H1 (cell line): ENCODE data around the gene GRIK4. TPM values are rescaled to one million over a fixed set of nuclear protein-coding genes. Genes with fewer than 3 reads are reported as not detected.

Source experiments
- CTCF ChIA-PET: fragments of 300-600 bp; sonication (Branson Sonifier 250); formaldehyde crosslinking; loops from one replicate; lab custom pipeline; 2021; ENCODE audit not compliant: partially characterized antibody; lab: Charles Lee
- POLR2A ChIA-PET: fragments of 300-600 bp; sonication (Branson Sonifier 250); formaldehyde crosslinking; loops from one replicate; lab custom pipeline; 2021; ENCODE audit warnings: inconsistent platforms; ENCODE audit not compliant: partially characterized antibody; lab: Charles Lee
- DNase-seq, 2 experiments: peaks; one replicate each; pipeline versions ENCODE4 v3.0.0 to v3.0.0-alpha.2; 2010 to 2022; ENCODE audit warnings: low spot score in 2 of 2, low read depth in 1 of 2, mixed read lengths in 1 of 2
- FAIRE-seq: peaks from 2 replicates; lab custom pipeline; 2011; peaks lifted over from hg19 to GRCh38; lab: Jason Lieb, UNC
- H2AFZ ChIP-seq: 2 replicates; pipeline ENCODE4 v1.8.1; 2012; ENCODE audit warnings: low read length, inconsistent platforms
- H2AK5ac ChIP-seq: 2 replicates; pipeline ENCODE4 v1.6.1; 2013; ENCODE audit warnings: low read depth, low read length
- H2BK120ac ChIP-seq: replicated peaks from 2 replicates; pipeline ENCODE3; 2013; ENCODE audit warnings: low read depth, low read length, inconsistent platforms
- H2BK12ac ChIP-seq: 2 replicates; pipeline ENCODE4 v1.6.1; 2013; ENCODE audit warnings: low read depth, low read length
- H2BK15ac ChIP-seq: 2 replicates; pipeline ENCODE4 v1.6.1; 2013; ENCODE audit warnings: low read length
- H2BK20ac ChIP-seq: 2 replicates; pipeline ENCODE4 v1.6.1; 2013; ENCODE audit warnings: low read length
- H2BK5ac ChIP-seq: 2 replicates; pipeline ENCODE4 v1.6.1; 2013; ENCODE audit warnings: low read depth, low read length
- H3K14ac ChIP-seq: 2 replicates; pipeline ENCODE4 v1.6.1; 2013; ENCODE audit warnings: inconsistent platforms; ENCODE audit not compliant: insufficient read length
- H3K18ac ChIP-seq: 2 replicates; pipeline ENCODE4 v1.6.1; 2013; ENCODE audit warnings: low read length; ENCODE audit errors: extremely low read depth
- H3K23ac ChIP-seq: 2 replicates; pipeline ENCODE4 v1.6.1; 2013; ENCODE audit warnings: inconsistent platforms; ENCODE audit not compliant: insufficient read length
- H3K23me2 ChIP-seq: 2 replicates; pipeline ENCODE4 v1.6.1; 2013; ENCODE audit warnings: low read depth, low read length
- H3K27ac ChIP-seq: 2 replicates; pipeline ENCODE4 v1.6.1; 2011; ENCODE audit warnings: low read depth, low read length, inconsistent platforms
- H3K27me3 ChIP-seq, 4 experiments: replicated peaks in 1 of 4; 1 replicate in 1 of 4; 2 replicates in 3 of 4; pipeline versions ENCODE4 v1.6.1 to v1.8.1; 2011 to 2013; ENCODE audit warnings: low read length in 3 of 4, mild to moderate bottlenecking in 3 of 4, inconsistent platforms in 2 of 4, mixed read lengths in 2 of 4, moderate library complexity in 1 of 4; ENCODE audit not compliant: control insufficient read depth in 3 of 4, insufficient read depth in 3 of 4; ENCODE audit errors: extremely low read depth in 1 of 4
- H3K36me3 ChIP-seq, 4 experiments: 2 replicates each; pipeline versions ENCODE4 v1.6.1 to v1.8.1; 2011 to 2013; ENCODE audit warnings: mild to moderate bottlenecking in 4 of 4, low read length in 3 of 4, moderate library complexity in 2 of 4, control low read depth in 1 of 4, inconsistent platforms in 1 of 4; ENCODE audit not compliant: insufficient read depth in 4 of 4, control insufficient read depth in 2 of 4
- H3K4ac ChIP-seq: replicated peaks from 2 replicates; pipeline ENCODE3; 2013; ENCODE audit warnings: low read length, low read depth, mixed read lengths, inconsistent platforms; ENCODE audit not compliant: insufficient read length
- H3K4me1 ChIP-seq, 4 experiments: replicated peaks in 1 of 4; 1 replicate in 1 of 4; 2 replicates in 3 of 4; pipeline versions ENCODE4 v1.6.1 to v1.8.1; 2011 to 2013; ENCODE audit warnings: low read length in 3 of 4, inconsistent platforms in 2 of 4, mixed read lengths in 1 of 4; ENCODE audit not compliant: insufficient read depth in 4 of 4, control insufficient read depth in 3 of 4
- H3K4me2 ChIP-seq, 2 experiments: 2 replicates each; pipeline versions ENCODE4 v1.6.1 to v1.8.1; 2011 to 2013; ENCODE audit warnings: low read depth in 2 of 2, low read length in 2 of 2, control low read depth in 1 of 2, inconsistent platforms in 1 of 2, mild to moderate bottlenecking in 1 of 2; ENCODE audit not compliant: insufficient read depth in 1 of 2
- H3K4me3 ChIP-seq, 4 experiments: fragments of 200-600, 300-600 bp in 1 of 4; sonication (generic), shearing (Covaris generic), sonication (Bioruptor Twin) in 1 of 4; 2 replicates each; pipeline versions ENCODE4 v1.5.1 to v1.8.1; 2011 to 2016; ENCODE audit warnings: low read length in 4 of 4, low read depth in 3 of 4, control low read depth in 2 of 4, inconsistent platforms in 2 of 4, mild to moderate bottlenecking in 2 of 4, mixed read lengths in 1 of 4, moderate library complexity in 1 of 4; ENCODE audit not compliant: insufficient read depth in 2 of 4; ENCODE audit errors: extremely low read depth in 1 of 4
- H3K56ac ChIP-seq: replicated peaks from 2 replicates; pipeline ENCODE3; 2013; ENCODE audit warnings: low read depth, mild to moderate bottlenecking, mixed read lengths, low read length, inconsistent platforms; ENCODE audit not compliant: insufficient read length
- H3K79me1 ChIP-seq: 2 replicates; pipeline ENCODE4 v1.6.1; 2013; ENCODE audit warnings: low read depth, low read length, control low read depth
- H3K79me2 ChIP-seq, 2 experiments: 2 replicates each; pipeline versions ENCODE4 v1.6.1 to v1.8.1; 2012 to 2013; ENCODE audit warnings: low read length in 2 of 2, mild to moderate bottlenecking in 2 of 2, inconsistent platforms in 1 of 2; ENCODE audit not compliant: insufficient read depth in 2 of 2, control insufficient read depth in 1 of 2
- H3K9ac ChIP-seq, 4 experiments: replicated peaks in 1 of 4; 1 replicate in 1 of 4; 2 replicates in 3 of 4; pipeline versions ENCODE4 v1.6.1 to v1.8.1; 2011 to 2013; ENCODE audit warnings: low read depth in 3 of 4, low read length in 3 of 4, control low read depth in 2 of 4, mild to moderate bottlenecking in 2 of 4, moderate library complexity in 2 of 4, inconsistent platforms in 1 of 4; ENCODE audit errors: extremely low read depth in 1 of 4
- H3K9me3 ChIP-seq, 2 experiments: 2 replicates each; pipeline versions ENCODE4 v1.6.1 to v1.8.1; 2012 to 2013; ENCODE audit warnings: mild to moderate bottlenecking in 2 of 2, moderate library complexity in 2 of 2, control low read depth in 1 of 2, inconsistent platforms in 1 of 2, low read depth in 1 of 2, low read length in 1 of 2, mixed read lengths in 1 of 2; ENCODE audit not compliant: insufficient read depth in 2 of 2
- H4K20me1 ChIP-seq, 2 experiments: replicated peaks in 1 of 2; 2 replicates each; pipeline versions ENCODE3 to v1.8.1; 2011 to 2013; ENCODE audit warnings: inconsistent platforms in 2 of 2, low read length in 2 of 2, mild to moderate bottlenecking in 1 of 2; ENCODE audit not compliant: insufficient read depth in 2 of 2, control insufficient read depth in 1 of 2
- H4K5ac ChIP-seq: 2 replicates; pipeline ENCODE4 v1.6.1; 2013; ENCODE audit warnings: low read length, low read depth, mixed read lengths, inconsistent platforms; ENCODE audit not compliant: insufficient read length
- H4K8ac ChIP-seq: 2 replicates; pipeline ENCODE4 v1.8.0; 2013; ENCODE audit warnings: mild to moderate bottlenecking, moderate library complexity, low read length, inconsistent platforms; ENCODE audit not compliant: insufficient read depth; ENCODE audit errors: extremely low read depth
- H4K91ac ChIP-seq: replicated peaks from 2 replicates; pipeline ENCODE3; 2013; ENCODE audit warnings: low read length, mixed read lengths, inconsistent platforms; ENCODE audit not compliant: insufficient read length
- CEBPB ChIP-seq: IDR thresholded peaks from 2 replicates; pipeline ENCODE4 v1.6.1; 2012; ENCODE audit warnings: low read depth, low read length
- CHD2 ChIP-seq: IDR thresholded peaks from 2 replicates; pipeline ENCODE4 v1.6.1; 2012; ENCODE audit warnings: low read length, improper control_type of control experiment
- GABPA ChIP-seq: IDR thresholded peaks from 2 replicates; pipeline ENCODE4 v1.6.1; 2011; ENCODE audit warnings: mild to moderate bottlenecking, low read length, moderate library complexity, borderline replicate concordance; ENCODE audit not compliant: insufficient read depth
- WGBS, 2 experiments: shearing (Covaris generic) in 1 of 2; methylation state at CpG; one replicate each; pipeline versions ENCODE4 v1.1.6 to v1.1.7; 2013 to 2015; ENCODE audit warnings: low lambda C conversion rate in 2 of 2, mixed read lengths in 2 of 2, inconsistent platforms in 1 of 2, low coverage in 1 of 2, missing lambda C conversion rate in 1 of 2; ENCODE audit not compliant: insufficient replicate concordance in 2 of 2, insufficient coverage in 1 of 2, insufficient read length in 1 of 2; ENCODE audit errors: extremely low coverage in 1 of 2, missing lambda C conversion rate in 1 of 2; 5-methylcytosine and 5-hydroxymethylcytosine counted together
- polyA plus RNA-seq, 7 experiments: library from polyadenylated mRNA; depleted of rRNA in 3 of 7; stranded (reverse) in 5 of 7; unstranded in 2 of 7; fragments of >200 nt in 5 of 7; fragments of 200-250 nt in 2 of 7; gene quantifications; 1 replicate in 5 of 7; 2 replicates in 1 of 7; 4 replicates in 1 of 7; pipeline versions ENCODE4 v1.2.1 to v1.2.3, GENCODE V29; 2011 to 2013; ENCODE audit warnings: missing spikeins in 2 of 7, mixed read lengths in 2 of 7
- total RNA-seq: library from RNA; stranded (reverse); fragmentation: NEBNext Ultra II Directional; extraction: Animal tissue kit (Norgen Biotek cat#: 25700); gene quantifications from 2 replicates; pipeline ENCODE4 v1.2.1, GENCODE V29; 2021
- TF ChIP-seq, protein P1 (sequence below): IDR thresholded peaks from 2 replicates; pipeline ENCODE4 v1.6.1; 2011; ENCODE audit warnings: low read length, improper control_type of control experiment

GRIK4 gene
- total and polyA plus RNA-seq, 2 of the 8 experiments (the other 6 are each of a cell fraction or from before 2014, with no cell fraction given) = 1.2 to 2.9 TPM

DNA sequence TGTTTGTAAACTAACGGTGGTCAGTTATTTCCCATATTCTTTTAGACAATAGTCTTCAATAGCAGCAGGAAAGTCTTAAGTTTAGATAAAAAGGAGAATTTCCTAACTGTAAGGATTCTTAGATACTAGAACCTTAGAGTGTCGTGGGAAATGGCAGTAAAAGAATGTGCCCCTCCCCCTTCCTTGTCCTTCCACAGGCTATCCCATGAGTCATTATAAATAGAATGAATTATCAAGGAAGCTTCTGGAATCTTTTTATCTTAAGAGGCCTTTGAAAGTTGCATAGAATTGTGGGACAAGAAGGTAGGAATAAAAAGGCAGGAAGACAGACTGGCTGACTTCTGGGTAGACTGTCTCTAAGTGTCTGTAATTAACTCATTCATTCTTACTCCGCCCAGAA lies 347.2 kb downstream of the GRIK4 start:
- Histone ChIP-seq H2AK5ac (no peak overlapping the region), H2BK120ac (no peak overlapping the region), H3K27me3 (no peaks in the 10 kb centered on the region), H3K36me3 (no peaks in the 10 kb centered on the region), H3K27ac (no peak overlapping the region), H3K79me2 (no peaks in the 10 kb centered on the region), H3K4me1 (peaks cover 0 to 3% (median 0%) of the 10 kb centered on the region in 4 experiments; a peak in 1 of 7 replicates), H3K4me2 (no peak overlapping the region), H3K56ac (no peak overlapping the region), H3K4ac (no peak overlapping the region), H4K8ac (no peak overlapping the region), H2BK12ac (no peak overlapping the region), H4K20me1 (no peaks in the 10 kb centered on the region), H4K91ac (no peak overlapping the region), H3K18ac (no peak overlapping the region), H2AFZ (no peak overlapping the region), H2BK20ac (no peak overlapping the region), H3K23me2 (no peaks in the 10 kb centered on the region), H3K79me1 (no peaks in the 10 kb centered on the region), H3K23ac (no peak overlapping the region), H2BK15ac (no peak overlapping the region), H2BK5ac (no peak overlapping the region), H4K5ac (no peak overlapping the region), H3K9me3 (no peaks in the 10 kb centered on the region), H3K4me3 (no peak overlapping the region), H3K14ac (no peak overlapping the region), H3K9ac (no peak overlapping the region)
- FAIRE-seq (no peak), DNase-seq (no peak)
- TF ChIP-seq GABPA (no peak), CHD2 (no peak), CEBPB (no peak)
- TF ChIP-seq, protein P1, sequence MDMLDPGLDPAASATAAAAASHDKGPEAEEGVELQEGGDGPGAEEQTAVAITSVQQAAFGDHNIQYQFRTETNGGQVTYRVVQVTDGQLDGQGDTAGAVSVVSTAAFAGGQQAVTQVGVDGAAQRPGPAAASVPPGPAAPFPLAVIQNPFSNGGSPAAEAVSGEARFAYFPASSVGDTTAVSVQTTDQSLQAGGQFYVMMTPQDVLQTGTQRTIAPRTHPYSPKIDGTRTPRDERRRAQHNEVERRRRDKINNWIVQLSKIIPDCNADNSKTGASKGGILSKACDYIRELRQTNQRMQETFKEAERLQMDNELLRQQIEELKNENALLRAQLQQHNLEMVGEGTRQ = no peak
- CTCF ChIA-PET = interaction anchor here (0.6 to 1.0 kb wide), 3 partner anchors 13 to 138 kb away, joined by 3 read pairs; no protein-coding TSS in a partner anchor
- POLR2A ChIA-PET = interaction anchor here (1.1 kb wide), 1 partner anchor 22 kb away, joined by 3 read pairs; no protein-coding TSS in a partner anchor
- 93% methylated on average over 3 of the region's 3 CpGs; no CpG with 5 or more reads in 1 of the 2 experiments for WGBS, 2 experiments
